D341Med (cell line): ENCODE data around the gene BMPR2.

Experiments
- DNase-seq: peaks from one replicate; pipeline ENCODE4 v3.0.0; 2012; ENCODE audit warnings: low spot score

The BMPR2 gene

DNA sequence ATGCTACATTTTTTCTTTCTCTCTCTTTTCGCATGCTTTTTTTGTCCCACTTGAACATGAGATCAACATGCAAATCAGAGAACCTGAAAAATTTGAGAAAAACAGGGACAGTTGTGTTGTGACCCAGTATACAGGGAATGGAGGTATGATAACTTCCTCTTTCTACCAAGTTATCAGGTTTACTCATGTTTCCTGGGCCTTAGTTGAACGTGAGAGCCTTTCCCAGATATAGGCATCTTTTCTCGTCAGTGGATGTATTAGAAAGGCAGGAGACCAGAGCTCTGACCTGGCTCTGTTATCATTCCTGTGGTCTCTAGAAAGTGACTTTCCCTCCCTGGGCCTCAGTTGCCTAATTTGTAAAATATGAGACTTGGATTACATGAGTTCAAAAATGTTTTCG, 228.6 kb downstream of the BMPR2 start:
- DNase-seq: no peak

GRCh38 chr2:202605174-202605573, 229.0 kb downstream of the BMPR2 start:
- DNase-seq: no peak

DNA sequence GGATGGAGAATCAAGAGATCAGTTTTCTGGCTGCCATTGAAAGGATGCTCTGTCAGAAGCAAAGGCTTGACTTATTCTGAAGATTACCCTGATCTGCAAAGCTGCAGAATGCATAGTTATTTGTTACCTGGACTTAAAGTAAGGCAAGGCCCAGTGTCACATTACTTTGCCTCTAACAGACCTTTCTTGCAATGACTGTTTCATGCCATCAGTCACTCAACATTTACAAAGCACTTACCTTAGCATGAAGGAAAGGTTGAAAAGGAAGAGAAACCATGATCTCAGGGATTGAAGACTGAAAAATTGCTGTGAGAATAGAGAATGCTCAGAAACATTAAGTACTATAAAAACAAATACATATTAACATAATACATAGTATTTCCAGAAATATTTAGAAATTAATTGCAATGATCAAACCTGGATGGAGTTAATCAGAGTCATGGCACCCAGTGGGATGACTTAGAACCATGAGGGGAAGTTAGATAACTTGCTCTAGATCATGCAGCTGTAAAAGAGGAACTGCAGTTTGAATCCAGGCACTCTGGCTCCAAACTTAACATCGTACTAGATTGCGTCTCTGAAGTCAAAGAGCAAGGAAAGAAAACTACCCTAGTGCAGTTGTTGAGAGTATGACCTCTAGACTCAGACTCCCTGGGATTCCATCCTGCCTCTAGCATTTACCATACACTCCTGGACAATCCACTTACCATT, 232.2 kb downstream of the BMPR2 start:
- no peak for DNase-seq

DNA sequence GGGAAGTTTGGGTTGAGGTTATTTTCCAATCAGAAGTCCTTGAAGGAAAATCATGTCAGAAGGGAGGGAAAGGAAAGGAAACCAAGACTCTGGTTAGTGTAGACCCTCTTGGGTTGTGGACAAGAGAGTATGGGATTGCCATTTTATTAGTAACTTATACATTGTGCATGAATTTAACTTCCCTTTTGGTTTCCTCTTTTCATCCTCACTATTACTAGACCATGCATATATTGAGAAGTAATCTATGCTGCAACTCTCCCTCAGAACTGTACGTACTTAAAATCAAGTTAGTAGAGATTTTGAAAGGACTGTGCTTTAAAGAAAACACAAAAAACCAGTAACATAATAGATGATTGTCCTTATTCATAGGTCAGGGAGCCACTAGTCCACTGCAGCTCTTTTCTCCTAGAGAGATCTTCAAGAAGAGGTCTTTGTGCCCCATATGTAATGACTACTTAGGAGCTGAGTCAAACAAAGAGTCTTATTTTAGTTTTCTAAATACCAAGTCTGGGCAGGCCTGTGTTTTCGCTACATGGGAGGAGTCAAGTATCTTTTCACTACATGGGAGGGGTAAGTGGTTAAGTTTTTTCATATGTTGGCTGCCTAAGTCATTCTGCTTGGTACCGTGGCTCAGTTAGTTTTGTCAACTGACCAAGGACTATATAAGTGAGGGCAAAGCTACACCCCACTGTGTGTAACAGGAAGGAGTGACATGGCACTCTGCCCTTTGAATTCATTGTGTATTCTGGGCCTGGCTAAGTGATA, 233.4 kb downstream of the BMPR2 start:
- DNase-seq: no peak

DNA sequence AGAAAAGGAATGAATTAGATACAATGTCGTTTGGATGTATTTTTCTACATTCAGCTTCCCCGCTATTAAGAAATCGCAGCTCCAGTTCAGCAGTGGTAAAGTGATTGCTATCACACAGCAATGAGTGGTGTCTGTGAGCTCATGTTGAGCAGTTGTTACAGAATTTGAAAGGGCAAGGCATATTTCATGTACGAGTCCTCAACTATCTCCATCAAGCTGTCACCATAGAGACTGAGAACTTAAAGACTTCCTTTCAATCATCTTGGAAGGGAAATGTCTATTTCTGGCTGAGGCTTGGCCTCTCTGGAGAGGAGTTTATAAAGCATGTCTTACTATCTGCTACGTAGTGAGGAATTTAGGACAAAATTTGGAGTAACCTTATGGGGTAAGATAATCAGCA, 234.3 kb downstream of the BMPR2 start:
- DNase-seq: no peak

DNA sequence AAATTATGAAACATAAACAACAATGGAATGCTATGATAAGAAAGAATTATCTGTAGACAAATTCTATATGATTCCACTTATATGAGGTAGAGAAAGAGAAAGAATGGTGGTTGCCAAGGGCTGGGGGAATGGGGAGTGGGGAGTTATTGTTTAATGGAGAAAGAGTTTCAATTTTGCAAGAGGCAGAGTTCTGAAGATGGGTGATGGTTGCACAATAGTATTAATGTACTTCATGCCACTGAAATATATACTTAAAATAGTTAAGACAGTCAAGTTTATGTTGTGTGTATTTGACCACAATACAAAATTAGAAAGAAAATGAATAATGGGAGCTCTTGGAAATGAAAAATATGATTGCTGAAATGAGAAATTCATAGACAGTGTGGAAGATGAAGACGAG, 236.0 kb downstream of the BMPR2 start:
- no peak for DNase-seq

- DNase-seq: no peak
These were observed 237.4 kb downstream of the BMPR2 start for GRCh38 chr2:202613479-202613878.
